NCI-H2227 treated with DMSO at 0.1 percent for 48 hours (cell line): Measurements from ENCODE around the gene JUND.

Experiments used
- DNase-seq: peaks from one replicate; lab custom pipeline; 2025; lab: John Stamatoyannopoulos, UW

The JUND gene

DNA sequence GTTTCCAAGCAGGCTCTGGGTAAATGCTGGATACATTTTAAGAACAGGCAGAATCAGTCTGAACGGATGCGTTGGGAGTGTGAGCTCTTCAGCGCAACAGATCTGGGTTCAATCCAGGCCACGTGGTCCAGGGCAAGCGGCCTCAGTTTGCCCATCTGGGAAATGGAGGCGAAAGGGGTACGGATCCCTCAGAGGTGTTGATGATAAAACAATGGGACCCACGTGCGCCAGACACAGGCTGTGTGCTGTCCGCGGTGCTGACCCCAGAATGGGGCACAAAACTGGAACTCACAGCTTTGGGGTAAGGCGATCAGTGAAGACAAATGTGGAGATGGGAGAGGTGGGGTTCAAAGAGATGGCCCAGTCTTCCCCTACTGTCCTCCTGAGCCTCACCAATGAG is 42.1 kb downstream of the JUND start:
- no peak for DNase-seq

- DNase-seq = peak; percentile 37
These were observed 47.2 kb downstream of the JUND start for GRCh38 chr19:18234194-18234593.

DNA sequence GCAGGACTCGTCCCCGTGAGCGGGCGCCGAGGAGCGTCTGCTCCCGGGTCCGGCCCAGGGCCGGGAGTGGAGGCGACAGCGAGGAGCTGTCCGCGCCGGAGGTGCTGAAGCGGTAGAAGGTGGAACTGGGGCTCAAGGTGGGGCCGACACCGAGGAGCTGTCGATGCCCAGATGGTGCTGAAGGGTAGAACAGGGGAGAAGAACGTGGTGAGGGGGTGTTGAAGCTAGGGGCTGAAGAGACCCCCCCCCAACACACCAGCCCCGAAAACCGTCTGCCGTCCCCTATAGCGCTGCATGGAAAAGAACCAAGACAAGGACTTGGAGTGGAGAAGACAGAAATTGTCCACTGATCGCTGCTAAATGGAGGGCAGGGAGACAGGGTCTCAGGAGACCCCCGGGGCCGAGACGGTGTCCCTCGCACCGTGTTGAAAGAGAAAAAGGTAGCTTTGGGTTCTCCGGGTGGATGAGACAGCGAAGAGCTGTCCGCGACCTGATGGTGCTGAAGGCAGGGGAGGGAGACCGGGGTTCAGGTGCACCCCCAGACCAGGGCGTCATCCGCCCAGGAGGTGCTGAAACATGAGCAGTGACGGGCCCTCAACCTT is 48.1 kb downstream of the JUND start:
- DNase-seq = no peak

DNA sequence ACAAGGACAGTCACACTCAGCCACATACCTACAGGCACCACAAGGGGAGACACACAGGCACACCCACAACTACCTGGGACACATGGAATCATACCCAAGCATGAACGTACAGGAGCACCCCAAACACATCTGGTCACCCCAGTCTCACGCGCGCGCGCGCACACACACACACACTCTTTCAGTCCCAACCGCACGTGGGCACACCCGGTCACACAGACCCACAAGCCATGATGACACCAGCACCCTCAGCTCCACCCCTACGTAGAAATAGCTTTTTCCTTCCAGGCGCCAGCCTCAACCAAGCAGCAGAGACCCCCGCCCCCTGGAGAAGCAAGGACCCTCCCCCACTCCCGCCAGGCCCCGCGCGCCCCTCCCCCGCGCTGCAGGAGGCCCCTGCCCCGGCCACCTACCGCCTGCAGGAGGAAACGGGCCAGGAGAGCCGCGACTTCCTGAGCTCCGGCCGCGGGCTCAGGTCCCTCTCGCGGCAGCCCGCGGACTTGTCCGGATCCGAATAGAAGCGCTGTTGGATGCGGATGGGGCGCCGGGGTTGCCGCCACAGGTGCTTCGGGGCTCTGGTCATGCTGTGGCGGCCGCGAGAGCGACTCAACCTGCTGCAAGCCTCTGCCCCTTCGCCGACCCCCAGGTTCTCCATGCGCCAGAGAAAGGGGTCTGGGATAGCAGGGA is 48.7 kb downstream of the JUND start:
- DNase-seq = peak; percentile 15

DNA sequence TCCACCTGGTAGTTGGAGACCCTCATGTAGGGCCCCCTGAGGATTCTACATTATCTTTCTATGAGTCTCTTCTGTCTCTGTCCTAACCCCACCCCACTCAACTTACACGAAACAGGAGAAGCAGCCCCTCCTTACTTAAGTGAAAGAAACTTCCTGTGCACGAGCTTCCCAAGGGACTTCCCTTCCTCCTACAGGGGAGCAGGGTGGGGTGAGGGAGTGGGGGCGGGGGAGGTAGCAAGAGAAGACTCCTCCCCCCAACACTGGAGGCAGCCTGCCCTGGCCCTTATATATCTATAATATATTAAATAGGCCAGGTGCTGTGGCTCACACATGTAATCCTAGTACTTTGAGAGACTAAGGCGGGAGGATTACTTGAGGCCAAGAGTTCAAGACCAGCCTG is 49.6 kb downstream of the JUND start:
- no peak for DNase-seq

DNA sequence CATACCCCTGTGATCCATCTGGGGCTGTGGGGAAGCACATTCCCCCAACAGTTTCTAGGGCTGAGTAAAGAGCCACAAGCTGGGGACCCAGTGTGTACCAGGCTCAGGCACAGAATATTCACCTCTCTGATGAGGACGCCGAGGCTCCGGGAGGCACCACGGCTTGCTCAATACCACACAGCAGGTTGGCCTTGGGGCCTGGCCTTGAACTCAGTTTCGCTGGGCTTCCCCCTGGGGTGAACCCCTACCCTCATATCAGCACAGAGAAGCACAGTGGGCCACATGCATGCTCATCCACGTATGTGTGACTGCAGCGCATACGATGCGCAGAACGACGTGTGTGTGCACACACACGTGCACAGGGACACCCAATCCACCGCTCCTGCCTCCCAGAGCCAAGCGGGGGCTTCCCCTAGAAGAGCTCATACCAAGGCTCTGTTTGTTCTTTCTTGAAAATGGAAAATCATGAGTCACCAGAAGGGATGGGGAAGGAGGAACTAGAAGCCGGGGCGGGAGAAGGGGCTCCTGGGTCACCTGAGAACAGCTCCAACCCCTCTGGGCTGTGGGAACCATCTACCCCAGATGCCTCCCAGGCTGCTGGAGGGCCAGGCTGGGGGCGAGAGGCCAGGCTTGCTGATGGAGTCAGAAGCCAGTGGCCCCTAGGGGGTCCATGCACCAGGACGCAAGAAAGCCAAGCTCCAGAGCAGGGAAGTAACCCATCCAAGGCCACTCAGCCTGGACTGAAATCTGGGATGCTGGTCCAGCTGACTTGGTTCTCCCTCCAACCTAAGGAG is 50.3 kb downstream of the JUND start:
- DNase-seq = no peak

DNA sequence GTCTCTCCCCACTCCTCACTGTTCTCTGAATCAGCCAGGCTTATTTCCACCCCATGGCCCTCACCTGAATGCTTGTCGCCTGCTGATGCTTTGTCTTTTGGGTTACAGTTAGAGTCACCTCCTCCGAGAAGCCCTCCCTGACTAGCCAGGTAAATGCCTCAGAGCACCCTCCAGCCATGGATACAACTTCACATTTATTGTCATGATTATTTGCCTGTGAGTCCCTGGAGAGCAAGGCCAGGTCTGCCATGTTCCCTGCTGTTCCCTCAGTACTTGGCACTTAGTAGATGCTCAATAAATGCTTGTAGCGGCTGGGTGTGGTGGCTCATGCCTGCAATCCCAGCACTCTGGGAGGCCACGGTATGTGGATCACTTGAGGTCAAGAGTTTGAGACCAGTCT is 51.5 kb downstream of the JUND start:
- DNase-seq = no peak
